ENCODE measurements around the gene APPL1. TPM values are rescaled to one million over a fixed set of nuclear protein-coding genes. Genes with fewer than 3 reads are reported as not detected.

APPL1 gene
- total and polyA plus RNA-seq, 2 of the 13 experiments (the other 11 are each of a cell fraction or from before 2014, with no cell fraction given), result 14.3 to 29.0 TPM

DNA sequence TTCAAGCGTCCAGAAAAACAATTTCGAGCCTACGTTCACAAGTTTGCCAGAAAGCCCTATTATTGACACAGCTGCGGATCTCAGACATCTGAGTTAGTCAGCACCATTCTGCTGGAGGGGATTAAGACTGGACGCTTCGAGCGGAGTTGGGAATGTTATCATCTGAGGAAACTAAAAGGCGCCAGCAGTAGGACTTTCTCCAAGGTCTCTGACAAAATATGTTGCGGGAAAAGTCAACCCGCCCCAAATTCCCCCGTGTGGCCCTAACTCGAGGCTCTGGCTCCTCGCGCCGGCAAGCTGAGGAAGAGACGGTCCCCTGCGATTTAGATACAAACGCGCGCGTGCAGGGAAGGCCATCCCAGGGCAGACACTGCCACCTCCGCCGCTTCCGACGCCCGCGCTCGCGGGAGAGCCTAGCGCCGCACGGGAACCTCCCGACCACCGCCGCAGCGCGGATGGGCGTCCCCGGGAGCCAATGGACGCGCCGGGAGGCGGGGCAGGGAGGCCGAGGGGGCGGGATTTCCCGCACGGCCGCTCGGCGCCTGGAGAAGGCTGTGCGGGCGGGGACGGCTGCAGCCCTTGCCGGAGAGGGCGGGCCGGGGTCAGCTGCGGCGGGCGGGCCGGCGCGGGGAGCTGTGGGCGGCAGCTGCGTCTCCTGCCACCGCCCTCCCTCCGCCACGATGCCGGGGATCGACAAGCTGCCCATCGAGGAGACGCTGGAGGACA lies at the start of gene APPL1 (continued):
- TF ChIP-seq ATF3 (CRISPR knock-in tag; IDR thresholded peaks at IDR 0.05) (peak; percentile 15; the same call in 1 of the 2 replicates), ZFP36 (IDR thresholded peaks at IDR 0.05; ENCODE audit: borderline replicate concordance, low read depth, low read length, partially characterized antibody) (no peak), ZNF501 (CRISPR knock-in tag; IDR thresholded peaks at IDR 0.05) (peak; percentile 84), ZFY (CRISPR knock-in tag; IDR thresholded peaks at IDR 0.05) (no peak), MEIS1 (CRISPR knock-in tag; IDR thresholded peaks at IDR 0.05; ENCODE audit: borderline replicate concordance) (peak; percentile 66), MIXL1 (CRISPR knock-in tag; IDR thresholded peaks at IDR 0.05) (no peak), AGO1 (IDR thresholded peaks at IDR 0.05; ENCODE audit: low read depth, low read length, poor library complexity, severe bottlenecking) (no peak), CEBPB (IDR thresholded peaks at IDR 0.05; ENCODE audit: borderline replicate concordance, low read depth, low read length) (no peak), UBTF (CRISPR knock-in tag; IDR thresholded peaks at IDR 0.05) (no peak), MZF1 (CRISPR knock-in tag; IDR thresholded peaks at IDR 0.05; ENCODE audit: borderline replicate concordance) (no peak), SYNCRIP (IDR thresholded peaks at IDR 0.05; ENCODE audit: insufficient read depth, low read depth, low read length) (no peak), ZKSCAN8 (CRISPR knock-in tag; IDR thresholded peaks at IDR 0.05; ENCODE audit: borderline replicate concordance) (0 out of 2 replicates have a peak, but pooled peaks have one; percentile 56), SP2 (CRISPR knock-in tag; IDR thresholded peaks at IDR 0.05) (peak; percentile 96), HOXA7 (CRISPR knock-in tag; IDR thresholded peaks at IDR 0.05) (no peak), ZNF343 (CRISPR knock-in tag; IDR thresholded peaks at IDR 0.05) (no peak; the same call in 1 of the 2 replicates), MED8 (CRISPR knock-in tag; IDR thresholded peaks at IDR 0.05; ENCODE audit: insufficient replicate concordance) (peak; percentile 79), PHF5A (CRISPR knock-in tag; IDR thresholded peaks at IDR 0.05; ENCODE audit: low read depth, unreplicated experiment) (no peak), ZEB1 (IDR thresholded peaks at IDR 0.05; ENCODE audit: insufficient replicate concordance, low read depth) (no peak), NCOA1 (CRISPR knock-in tag; IDR thresholded peaks at IDR 0.05) (no peak), GABPA (IDR thresholded peaks at IDR 0.05; ENCODE audit: low read depth, low read length) (peak; percentile 76), GABPA (CRISPR knock-in tag; IDR thresholded peaks at IDR 0.05; ENCODE audit: low read depth) (0 out of 2 replicates have a peak, but pooled peaks have one; percentile 42), ZNF850 (CRISPR knock-in tag; conservative IDR thresholded peaks at IDR 0.05) (no peak)
- TF ChIP-seq, protein P1, sequence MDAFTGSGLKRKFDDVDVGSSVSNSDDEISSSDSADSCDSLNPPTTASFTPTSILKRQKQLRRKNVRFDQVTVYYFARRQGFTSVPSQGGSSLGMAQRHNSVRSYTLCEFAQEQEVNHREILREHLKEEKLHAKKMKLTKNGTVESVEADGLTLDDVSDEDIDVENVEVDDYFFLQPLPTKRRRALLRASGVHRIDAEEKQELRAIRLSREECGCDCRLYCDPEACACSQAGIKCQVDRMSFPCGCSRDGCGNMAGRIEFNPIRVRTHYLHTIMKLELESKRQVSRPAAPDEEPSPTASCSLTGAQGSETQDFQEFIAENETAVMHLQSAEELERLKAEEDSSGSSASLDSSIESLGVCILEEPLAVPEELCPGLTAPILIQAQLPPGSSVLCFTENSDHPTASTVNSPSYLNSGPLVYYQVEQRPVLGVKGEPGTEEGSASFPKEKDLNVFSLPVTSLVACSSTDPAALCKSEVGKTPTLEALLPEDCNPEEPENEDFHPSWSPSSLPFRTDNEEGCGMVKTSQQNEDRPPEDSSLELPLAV (CRISPR knock-in tag; conservative IDR thresholded peaks at IDR 0.05; ENCODE audit: low read depth), result no peak
- TF ChIP-seq, protein P2, sequence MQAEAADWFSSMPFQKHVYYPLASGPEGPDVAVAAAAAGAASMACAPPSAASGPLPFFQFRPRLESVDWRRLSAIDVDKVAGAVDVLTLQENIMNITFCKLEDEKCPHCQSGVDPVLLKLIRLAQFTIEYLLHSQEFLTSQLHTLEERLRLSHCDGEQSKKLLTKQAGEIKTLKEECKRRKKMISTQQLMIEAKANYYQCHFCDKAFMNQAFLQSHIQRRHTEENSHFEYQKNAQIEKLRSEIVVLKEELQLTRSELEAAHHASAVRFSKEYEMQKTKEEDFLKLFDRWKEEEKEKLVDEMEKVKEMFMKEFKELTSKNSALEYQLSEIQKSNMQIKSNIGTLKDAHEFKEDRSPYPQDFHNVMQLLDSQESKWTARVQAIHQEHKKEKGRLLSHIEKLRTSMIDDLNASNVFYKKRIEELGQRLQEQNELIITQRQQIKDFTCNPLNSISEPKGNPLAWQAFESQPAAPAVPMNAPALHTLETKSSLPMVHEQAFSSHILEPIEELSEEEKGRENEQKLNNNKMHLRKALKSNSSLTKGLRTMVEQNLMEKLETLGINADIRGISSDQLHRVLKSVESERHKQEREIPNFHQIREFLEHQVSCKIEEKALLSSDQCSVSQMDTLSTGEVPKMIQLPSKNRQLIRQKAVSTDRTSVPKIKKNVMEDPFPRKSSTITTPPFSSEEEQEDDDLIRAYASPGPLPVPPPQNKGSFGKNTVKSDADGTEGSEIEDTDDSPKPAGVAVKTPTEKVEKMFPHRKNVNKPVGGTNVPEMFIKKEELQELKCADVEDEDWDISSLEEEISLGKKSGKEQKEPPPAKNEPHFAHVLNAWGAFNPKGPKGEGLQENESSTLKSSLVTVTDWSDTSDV (CRISPR knock-in tag; IDR thresholded peaks at IDR 0.05), result no peak; the same call in 1 of the 2 replicates

Data from HepG2 (cell line).